DOHH2 (cell line): ENCODE results near the gene FNIP1.

Source experiments
- EZH2phosphoT487 ChIP-seq: fragments of 200-600 bp; sonication (generic); IDR thresholded peaks from 2 replicates; pipeline ENCODE4 v1.6.1; 2017; ENCODE audit warnings: borderline replicate concordance, mild to moderate bottlenecking, antibody characterized with exemption, low read length, moderate library complexity, mixed read lengths
- TF ChIP-seq, protein P1 (sequence below): fragments of 200-600 bp; sonication (generic); IDR thresholded peaks from one replicate; pipeline ENCODE4 v1.5.1; 2014; ENCODE audit warnings: antibody characterized with exemption, mild to moderate bottlenecking, low read depth, low read length; ENCODE audit not compliant: poor library complexity, severe bottlenecking

DNA sequence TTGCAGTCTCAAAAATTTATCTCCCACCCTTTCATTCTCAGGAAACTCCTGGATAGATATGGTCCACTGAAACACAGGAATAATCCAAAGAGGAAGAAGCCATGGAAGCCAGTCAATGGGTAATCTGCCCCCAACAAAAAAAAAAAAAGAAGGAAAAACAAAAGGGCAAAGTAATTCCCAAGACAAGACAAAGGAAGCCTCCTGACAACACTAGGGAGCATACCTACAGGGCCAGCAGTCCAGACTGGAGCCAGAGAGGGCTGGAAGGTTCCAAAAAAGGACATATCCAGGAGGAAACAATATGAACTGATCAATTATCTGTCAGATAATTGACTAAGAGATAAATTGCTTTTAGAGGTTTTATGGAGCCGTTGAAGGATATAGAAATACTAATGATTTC is 12.9 kb downstream of the FNIP1 start:
- TF ChIP-seq, protein P1, sequence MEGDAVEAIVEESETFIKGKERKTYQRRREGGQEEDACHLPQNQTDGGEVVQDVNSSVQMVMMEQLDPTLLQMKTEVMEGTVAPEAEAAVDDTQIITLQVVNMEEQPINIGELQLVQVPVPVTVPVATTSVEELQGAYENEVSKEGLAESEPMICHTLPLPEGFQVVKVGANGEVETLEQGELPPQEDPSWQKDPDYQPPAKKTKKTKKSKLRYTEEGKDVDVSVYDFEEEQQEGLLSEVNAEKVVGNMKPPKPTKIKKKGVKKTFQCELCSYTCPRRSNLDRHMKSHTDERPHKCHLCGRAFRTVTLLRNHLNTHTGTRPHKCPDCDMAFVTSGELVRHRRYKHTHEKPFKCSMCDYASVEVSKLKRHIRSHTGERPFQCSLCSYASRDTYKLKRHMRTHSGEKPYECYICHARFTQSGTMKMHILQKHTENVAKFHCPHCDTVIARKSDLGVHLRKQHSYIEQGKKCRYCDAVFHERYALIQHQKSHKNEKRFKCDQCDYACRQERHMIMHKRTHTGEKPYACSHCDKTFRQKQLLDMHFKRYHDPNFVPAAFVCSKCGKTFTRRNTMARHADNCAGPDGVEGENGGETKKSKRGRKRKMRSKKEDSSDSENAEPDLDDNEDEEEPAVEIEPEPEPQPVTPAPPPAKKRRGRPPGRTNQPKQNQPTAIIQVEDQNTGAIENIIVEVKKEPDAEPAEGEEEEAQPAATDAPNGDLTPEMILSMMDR: no peak
- TF ChIP-seq EZH2phosphoT487: no peak
